Panc1 (cell line): ENCODE data around the gene MEF2D. TPM values are rescaled to one million over a fixed set of nuclear protein-coding genes. Genes with fewer than 3 reads are reported as not detected.
A peak's percentile ranks its signal among the peaks of the same experiment; 100 is the strongest.

Source experiments
- ATAC-seq: fragments of 200-7000 bp; cut with Tn5 transposase; 2 replicates; pipeline ENCODE4 v1.9.1; 2020; ENCODE audit warnings: mild to moderate bottlenecking, moderate library complexity
- BruUV-seq: library from RNA; stranded (reverse); fragments of 400-500 nt; replicated peaks from 2 replicates; lab custom pipeline; 2021; lab: Mats Ljungman, UMichigan
- CTCF ChIA-PET: fragments of 300-600 bp; sonication (Branson Sonifier 250); formaldehyde crosslinking; loops from one replicate; lab custom pipeline; 2022; ENCODE audit warnings: antibody characterized with exemption; lab: Charles Lee
- POLR2A ChIA-PET: fragments of 300-600 bp; sonication (Branson Sonifier 250); formaldehyde crosslinking; loops from one replicate; lab custom pipeline; 2022; ENCODE audit warnings: antibody characterized with exemption; lab: Charles Lee
- DNase-seq: peaks from one replicate; pipeline ENCODE4 v3.0.0-alpha.2; 2010; ENCODE audit warnings: low read depth, low spot score
- H3K27ac ChIP-seq: 2 replicates; pipeline ENCODE4 v1.5.1; 2011; ENCODE audit warnings: mild to moderate bottlenecking, low read length, inconsistent platforms
- H3K27me3 ChIP-seq: fragments of 200-500 bp; sonication (Bioruptor generic); 2 replicates; pipeline ENCODE4 v1.6.0; 2014; ENCODE audit warnings: low read length, inconsistent platforms; ENCODE audit not compliant: control insufficient read depth, insufficient read depth
- H3K36me3 ChIP-seq: fragments of 200-500 bp; sonication (Bioruptor generic); 2 replicates; pipeline ENCODE4 v1.5.1; 2014; ENCODE audit warnings: inconsistent platforms, mild to moderate bottlenecking, low read length, moderate library complexity; ENCODE audit not compliant: control insufficient read depth, insufficient read depth
- H3K4me1 ChIP-seq: 2 replicates; pipeline ENCODE4 v1.5.1; 2011; ENCODE audit warnings: inconsistent platforms, mild to moderate bottlenecking, low read length, moderate library complexity; ENCODE audit not compliant: control insufficient read depth, insufficient read depth
- H3K4me3 ChIP-seq, 2 experiments: 2 replicates each; pipeline ENCODE4 v1.5.1; 2011 to 2012; ENCODE audit warnings: low read depth in 2 of 2, low read length in 2 of 2, mild to moderate bottlenecking in 2 of 2, inconsistent platforms in 1 of 2, moderate library complexity in 1 of 2
- H3K9me3 ChIP-seq: fragments of 200-500 bp; sonication (Bioruptor generic); 2 replicates; pipeline ENCODE4 v1.5.1; 2014; ENCODE audit warnings: low read depth, mild to moderate bottlenecking, inconsistent platforms, low read length, moderate library complexity; ENCODE audit not compliant: control insufficient read depth, insufficient read depth
- CTCF ChIP-seq: fragments of 450-650 bp; IDR thresholded peaks from 2 replicates; pipeline ENCODE4 v1.5.1; 2017; ENCODE audit warnings: mild to moderate bottlenecking
- POLR2AphosphoS5 ChIP-seq: IDR thresholded peaks from 2 replicates; pipeline ENCODE4 v1.6.1; 2012; ENCODE audit warnings: mild to moderate bottlenecking, low read depth, low read length, moderate library complexity
- SIN3A ChIP-seq: IDR thresholded peaks from 2 replicates; pipeline ENCODE4 v1.6.1; 2012; ENCODE audit warnings: low read depth, mild to moderate bottlenecking, low read length, moderate library complexity, borderline replicate concordance; ENCODE audit not compliant: insufficient read depth
- TCF7L2 ChIP-seq: IDR thresholded peaks from 2 replicates; pipeline ENCODE4 v1.6.1; 2011; ENCODE audit warnings: mild to moderate bottlenecking, low read depth, low read length, inconsistent platforms
- in situ Hi-C: cut with HindIII; loops from 2 replicates; pipeline ENCODE4 v1.10.0; 2016; ENCODE audit warnings: low sequenced_read_pairs, low pct_unique_long_range_greater_than_20kb
- intact Hi-C: fragments of 100-400 bp; cut with micrococcal nuclease; formaldehyde crosslinking; loops from one replicate; pipeline ENCODE4 v1.10.0; 2022; ENCODE audit not compliant: unreplicated experiment
- total RNA-seq: library from RNA; stranded (reverse); gene quantifications from one replicate; pipeline ENCODE4 v1.2.1, GENCODE V29; 2021; ENCODE audit not compliant: unreplicated experiment
- TF ChIP-seq, protein P1 (sequence below), 2 experiments: IDR thresholded peaks; 2 replicates each; pipeline ENCODE4 v1.6.1; 2011 to 2012; ENCODE audit warnings: low read depth in 2 of 2, control low read depth in 1 of 2, low read length in 1 of 2, mild to moderate bottlenecking in 1 of 2, moderate library complexity in 1 of 2; ENCODE audit not compliant: insufficient read depth in 1 of 2

The MEF2D gene
- total RNA-seq, 1 experiment from 2014 or later, result 30.9 TPM

DNA sequence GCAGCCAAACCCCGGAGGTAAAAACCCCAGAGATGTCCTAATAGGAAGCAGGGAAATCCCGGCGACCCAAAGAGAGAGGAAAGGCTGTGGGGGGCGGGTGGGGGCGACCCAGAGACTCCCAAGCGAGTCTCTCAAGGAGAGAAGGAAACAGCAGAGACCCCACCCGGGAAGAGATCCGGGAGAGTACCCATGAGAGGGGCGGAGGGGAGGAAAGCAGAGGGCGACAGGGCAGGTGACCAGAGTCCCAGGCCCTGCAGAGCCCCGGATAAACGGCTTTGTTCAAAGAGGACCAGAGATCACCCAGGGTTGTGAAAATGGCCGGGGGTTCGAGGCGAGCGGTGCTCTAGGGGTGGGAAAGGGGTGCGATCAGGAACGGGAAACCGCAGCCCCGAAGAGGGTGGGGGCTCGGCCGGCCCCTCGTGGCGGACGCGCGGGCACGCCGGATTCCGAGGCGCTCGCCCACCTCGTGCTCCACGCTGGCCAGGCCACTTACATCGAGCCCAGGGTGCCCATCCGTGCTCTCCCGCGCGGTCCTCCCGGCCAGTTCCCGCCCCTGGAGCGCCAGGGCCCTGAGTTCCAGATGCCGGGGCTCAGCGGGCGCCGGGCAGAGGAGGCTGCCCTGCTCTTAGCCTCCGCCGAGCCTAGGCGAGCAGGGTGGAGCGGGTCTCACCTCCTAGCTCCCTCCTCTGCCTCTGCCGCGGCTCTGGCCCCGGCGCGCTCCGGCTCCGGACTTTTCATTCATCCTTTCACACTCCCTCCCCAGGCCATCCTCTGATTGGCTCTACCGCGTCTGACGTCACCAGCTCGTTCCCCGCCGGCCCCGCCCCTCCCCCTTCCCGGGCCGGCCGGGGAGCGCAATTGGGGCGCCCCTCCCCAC, 79.3 kb downstream of the MEF2D start:
- CTCF ChIA-PET, result no interaction called here
- POLR2A ChIA-PET, result no interaction called here
- Histone ChIP-seq H3K4me1 (no peaks in the 10 kb centered on the region), H3K27ac (no peak overlapping the region), H3K27me3 (peaks cover 24% of the 10 kb centered on the region), H3K4me3 (peak overlapping the region; percentile 33 to 48), H3K9me3 (no peaks in the 10 kb centered on the region), H3K36me3 (no peaks in the 10 kb centered on the region; the same call in 1 of the 2 replicates)
- BruUV-seq, result no TSS peak
- peak; percentile 95 for ATAC-seq
- TF ChIP-seq SIN3A (no peak), POLR2AphosphoS5 (no peak), CTCF (no peak), TCF7L2 (no peak)
- TF ChIP-seq, protein P1, sequence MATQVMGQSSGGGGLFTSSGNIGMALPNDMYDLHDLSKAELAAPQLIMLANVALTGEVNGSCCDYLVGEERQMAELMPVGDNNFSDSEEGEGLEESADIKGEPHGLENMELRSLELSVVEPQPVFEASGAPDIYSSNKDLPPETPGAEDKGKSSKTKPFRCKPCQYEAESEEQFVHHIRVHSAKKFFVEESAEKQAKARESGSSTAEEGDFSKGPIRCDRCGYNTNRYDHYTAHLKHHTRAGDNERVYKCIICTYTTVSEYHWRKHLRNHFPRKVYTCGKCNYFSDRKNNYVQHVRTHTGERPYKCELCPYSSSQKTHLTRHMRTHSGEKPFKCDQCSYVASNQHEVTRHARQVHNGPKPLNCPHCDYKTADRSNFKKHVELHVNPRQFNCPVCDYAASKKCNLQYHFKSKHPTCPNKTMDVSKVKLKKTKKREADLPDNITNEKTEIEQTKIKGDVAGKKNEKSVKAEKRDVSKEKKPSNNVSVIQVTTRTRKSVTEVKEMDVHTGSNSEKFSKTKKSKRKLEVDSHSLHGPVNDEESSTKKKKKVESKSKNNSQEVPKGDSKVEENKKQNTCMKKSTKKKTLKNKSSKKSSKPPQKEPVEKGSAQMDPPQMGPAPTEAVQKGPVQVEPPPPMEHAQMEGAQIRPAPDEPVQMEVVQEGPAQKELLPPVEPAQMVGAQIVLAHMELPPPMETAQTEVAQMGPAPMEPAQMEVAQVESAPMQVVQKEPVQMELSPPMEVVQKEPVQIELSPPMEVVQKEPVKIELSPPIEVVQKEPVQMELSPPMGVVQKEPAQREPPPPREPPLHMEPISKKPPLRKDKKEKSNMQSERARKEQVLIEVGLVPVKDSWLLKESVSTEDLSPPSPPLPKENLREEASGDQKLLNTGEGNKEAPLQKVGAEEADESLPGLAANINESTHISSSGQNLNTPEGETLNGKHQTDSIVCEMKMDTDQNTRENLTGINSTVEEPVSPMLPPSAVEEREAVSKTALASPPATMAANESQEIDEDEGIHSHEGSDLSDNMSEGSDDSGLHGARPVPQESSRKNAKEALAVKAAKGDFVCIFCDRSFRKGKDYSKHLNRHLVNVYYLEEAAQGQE (IDR thresholded peaks at IDR 0.05; ENCODE audit: insufficient read depth in 1 of 2, low read depth in 2 of 2, low read length in 1 of 2), result no peak
- no peak for DNase-seq
- in situ Hi-C loops (no loop called here), intact Hi-C loops (no loop called here)

DNA sequence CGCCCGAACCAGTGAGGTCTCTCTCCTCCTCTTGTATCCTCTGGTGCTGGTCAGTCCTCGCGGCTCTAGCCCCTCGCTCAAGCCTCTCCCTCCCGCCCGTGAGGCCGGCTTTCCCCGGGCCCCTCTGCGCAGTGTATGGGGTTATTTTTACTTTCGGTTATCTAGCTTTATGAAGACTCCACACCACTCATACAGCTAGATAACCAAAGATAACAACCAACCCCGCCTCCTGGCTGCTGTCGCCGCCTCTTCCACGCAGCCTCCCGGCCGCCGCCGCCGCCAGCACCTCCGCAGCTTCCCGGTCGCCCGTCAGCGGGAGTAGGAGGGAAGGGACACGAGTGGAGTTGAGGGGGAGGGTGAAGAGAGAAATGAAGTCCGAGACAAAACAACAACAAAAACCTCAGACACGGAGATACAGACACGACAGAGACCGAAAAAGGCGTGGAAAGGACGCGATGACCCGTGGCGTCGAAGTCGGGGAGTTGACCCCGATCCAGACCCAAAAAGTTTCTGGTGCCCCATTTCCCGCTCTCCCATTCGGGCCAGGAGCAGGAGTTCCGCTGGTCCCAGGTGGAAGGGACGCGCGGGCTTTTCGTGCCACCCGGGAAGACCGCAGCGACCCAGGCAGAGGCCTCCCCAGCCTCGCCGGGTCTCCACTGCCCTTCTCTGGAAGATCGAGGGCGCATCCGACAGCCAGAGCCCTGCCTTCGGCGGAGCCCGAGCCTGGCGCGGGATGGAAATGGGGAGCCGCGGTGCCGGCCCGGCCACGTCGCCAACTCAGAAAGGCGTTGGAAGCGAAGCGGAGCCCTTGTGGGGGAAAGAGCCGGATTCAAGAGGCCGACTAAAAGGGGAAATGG, 80.1 kb downstream of the MEF2D start:
- ChIA-PET POLR2A (no interaction called here), CTCF (no interaction called here)
- in situ Hi-C loops (no loop called here), intact Hi-C loops (no loop called here)
- DNase-seq (no peak), ATAC-seq (no peak)
- peaks cover 21% of the 10 kb centered on the region for H3K27me3 ChIP-seq
- no peaks in the 10 kb centered on the region for H3K4me1 ChIP-seq
- H3K4me3 ChIP-seq, result no peak overlapping the region; a peak in 2 of 4 replicates
- no peak overlapping the region for H3K27ac ChIP-seq
- no peaks in the 10 kb centered on the region for H3K9me3 ChIP-seq
- BruUV-seq, result no TSS peak
- no peaks in the 10 kb centered on the region; the same call in 1 of the 2 replicates for H3K36me3 ChIP-seq
- TF ChIP-seq, protein P1 (IDR thresholded peaks at IDR 0.05; ENCODE audit: insufficient read depth in 1 of 2, low read depth in 2 of 2, low read length in 1 of 2), result no peak
- TF ChIP-seq SIN3A, result no peak
- TF ChIP-seq CTCF, result no peak
- TF ChIP-seq POLR2AphosphoS5, result no peak
- TF ChIP-seq TCF7L2, result no peak
